ENCODE data around the gene LHFPL5.
A peak's percentile ranks its signal among the peaks of the same experiment; 100 is the strongest.

LHFPL5 gene

GRCh38 chr6:35794536-35795452, 10.4 kb upstream of the LHFPL5 start:
- DNase-seq: no peak

GRCh38 chr6:35795453-35796071, 9.6 kb upstream of the LHFPL5 start:
- DNase-seq: no peak

DNA sequence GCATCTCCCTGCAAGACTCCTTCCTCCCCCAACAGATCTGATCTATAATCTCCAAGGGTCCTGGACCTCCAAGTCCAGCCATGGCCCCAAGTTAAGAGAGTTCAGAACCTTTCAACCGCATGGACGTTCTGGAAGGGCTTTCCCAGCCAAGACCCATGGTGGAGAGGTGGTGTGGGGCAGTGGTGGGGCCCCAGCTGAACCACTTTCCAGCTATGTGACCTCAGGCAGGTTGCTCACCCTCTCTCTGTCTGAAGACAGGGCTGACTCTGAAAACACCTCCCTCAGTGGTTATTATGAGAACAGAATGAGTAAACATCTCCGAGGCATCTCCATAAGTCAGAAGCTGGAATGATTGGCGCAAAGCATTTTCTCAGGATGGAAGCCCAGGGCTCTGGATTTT, 8.9 kb upstream of the LHFPL5 start:
- no peak for DNase-seq

- DNase-seq: no peak
These were observed 7.2 kb upstream of the LHFPL5 start for GRCh38 chr6:35797837-35798526.

DNA sequence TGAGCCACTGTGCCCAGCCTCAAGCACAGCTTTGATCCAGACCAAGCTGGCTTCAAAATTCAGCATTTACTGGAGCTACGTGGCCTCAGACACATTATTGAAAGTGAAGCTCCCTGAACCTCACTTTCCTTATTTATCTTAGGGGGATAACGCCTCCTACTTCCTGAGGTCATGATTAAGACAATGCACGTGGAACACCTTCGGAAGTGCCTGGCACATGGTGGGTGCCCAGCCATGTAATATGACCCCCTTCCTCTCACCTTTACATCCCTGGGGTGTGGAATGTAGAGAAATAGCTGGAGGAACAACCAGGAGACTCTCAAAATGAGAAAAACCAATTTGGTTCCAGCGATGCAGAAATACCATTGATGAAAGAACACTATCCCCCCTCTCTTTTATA, 6.4 kb upstream of the LHFPL5 start:
- no peak for DNase-seq

DNA sequence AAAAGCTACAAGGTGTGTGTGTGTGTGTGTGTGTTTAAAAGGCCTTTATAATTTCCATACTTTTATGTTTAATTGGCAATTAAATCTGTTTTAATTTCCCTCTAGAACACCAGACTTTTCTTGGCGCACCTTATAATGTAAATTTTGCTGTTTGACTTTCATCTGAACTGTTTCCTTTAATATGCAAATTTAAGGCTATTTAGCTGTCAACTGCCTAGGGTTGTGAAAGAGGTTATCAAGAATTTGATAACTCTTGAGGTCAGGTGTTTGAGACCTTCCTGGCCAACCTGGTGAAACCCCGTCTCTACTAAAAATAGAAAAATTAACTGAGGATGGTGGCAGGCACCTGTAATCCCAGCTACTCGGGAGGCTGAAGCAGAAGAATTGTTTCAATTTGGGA, 4.0 kb upstream of the LHFPL5 start:
- no peak for DNase-seq

GRCh38 chr6:35808688-35809087, 3.5 kb downstream of the LHFPL5 start:
- no peak for DNase-seq

GRCh38 chr6:35809809-35810208, 4.7 kb downstream of the LHFPL5 start:
- DNase-seq: no peak

DNA sequence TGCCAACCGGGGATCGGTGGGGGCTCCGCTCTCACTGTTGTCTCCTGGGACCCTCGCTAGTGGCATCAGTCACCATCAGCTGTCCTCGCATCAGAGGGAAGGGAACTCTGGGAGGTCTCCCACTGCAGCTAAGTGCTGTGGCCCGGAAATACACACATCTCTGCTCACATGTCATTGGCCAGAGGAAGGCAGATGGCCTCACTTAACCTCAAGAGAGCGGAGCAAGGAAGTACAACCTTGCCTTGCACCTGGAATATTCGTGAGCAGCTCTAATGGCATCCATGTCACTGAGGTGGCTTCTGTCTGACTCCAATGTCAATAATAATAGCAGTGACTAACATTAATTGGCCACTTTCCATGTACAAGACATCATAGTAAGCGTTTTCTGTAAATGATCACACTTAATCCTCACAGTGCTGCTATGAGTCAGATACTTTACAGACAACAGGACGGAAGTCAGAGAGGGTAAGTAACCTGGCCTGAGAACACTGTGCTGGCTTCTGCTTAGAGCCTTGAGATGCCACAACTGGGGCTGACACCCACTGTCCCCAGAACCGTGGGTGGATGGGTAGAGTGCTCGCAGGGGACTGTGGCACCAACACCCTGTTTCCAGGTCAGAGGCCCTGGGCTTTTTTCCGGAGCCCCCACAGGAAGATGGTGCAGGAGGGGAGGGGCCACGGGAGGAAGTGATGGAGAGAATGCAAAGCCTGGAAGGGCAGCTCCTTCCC, 6.0 kb downstream of the LHFPL5 start:
- DNase-seq: no peak

DNA sequence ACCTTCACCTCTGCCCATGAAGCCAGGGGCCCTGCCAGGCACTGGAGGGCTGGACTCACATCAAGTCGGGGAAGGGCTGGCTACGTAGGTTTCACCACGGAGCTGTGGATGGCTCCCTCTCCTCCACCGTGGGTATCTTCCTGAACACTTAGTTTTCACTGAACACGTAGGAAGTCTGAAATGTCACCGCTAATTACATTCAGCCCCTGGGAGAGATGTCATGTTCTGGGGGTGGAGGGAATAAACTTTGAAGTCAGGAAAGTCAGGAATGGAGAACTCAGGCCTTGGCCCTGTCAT, 6.5 kb downstream of the LHFPL5 start:
- DNase-seq: no peak

GRCh38 chr6:35817515-35817914, 12.4 kb downstream of the LHFPL5 start:
- no peak for DNase-seq

GRCh38 chr6:35823601-35824000, 18.4 kb downstream of the LHFPL5 start:
- DNase-seq: no peak

DNA sequence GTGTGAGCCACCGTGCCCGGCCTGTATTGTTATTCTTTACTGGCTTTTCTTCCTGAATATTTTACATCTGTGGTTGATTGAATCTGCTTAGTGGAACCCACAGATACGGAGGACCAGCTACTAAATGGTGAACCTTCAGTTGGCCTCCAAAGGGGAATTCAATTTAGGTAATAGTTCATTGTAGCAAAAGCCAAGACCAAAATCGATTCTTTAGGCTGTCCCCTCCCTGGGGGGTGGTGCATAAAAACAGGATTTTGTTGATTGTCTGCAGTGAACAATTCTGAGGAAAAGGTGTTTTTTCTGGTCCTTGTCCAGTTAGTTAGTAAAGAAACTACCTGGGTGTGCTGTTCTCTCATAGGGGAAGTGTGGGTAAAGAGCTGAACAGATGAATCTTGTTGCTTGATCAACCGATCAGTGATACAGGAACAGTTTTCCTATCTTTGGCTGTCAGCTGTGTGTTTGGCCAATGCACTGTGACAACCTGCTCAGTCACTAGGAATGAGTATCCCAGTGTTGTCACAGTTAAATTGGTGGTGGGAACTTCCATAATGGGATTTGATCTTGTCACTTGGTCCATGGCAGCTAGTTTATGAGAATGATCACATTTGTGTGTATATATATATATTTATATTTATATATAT, 19.5 kb downstream of the LHFPL5 start:
- no peak for DNase-seq

DNA sequence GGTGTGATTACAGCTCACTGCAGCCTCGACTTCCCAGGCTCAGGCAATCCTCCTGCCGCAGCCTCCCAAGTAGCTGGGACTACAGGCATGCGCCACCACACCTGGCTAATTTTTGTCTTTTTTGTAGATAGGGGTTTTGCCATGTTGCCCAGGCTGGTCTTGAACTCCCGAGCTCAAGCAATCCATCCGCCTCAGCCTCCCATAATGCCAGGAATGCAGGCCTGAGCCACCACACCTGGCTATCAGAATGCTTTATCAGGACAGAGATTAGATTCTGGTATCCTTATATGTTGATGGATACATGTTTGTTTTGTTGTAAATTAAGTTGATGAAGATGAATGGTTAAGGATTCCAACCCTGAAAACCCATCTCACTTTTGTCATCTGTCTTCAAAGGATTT, 24.2 kb downstream of the LHFPL5 start:
- DNase-seq: no peak

DNA sequence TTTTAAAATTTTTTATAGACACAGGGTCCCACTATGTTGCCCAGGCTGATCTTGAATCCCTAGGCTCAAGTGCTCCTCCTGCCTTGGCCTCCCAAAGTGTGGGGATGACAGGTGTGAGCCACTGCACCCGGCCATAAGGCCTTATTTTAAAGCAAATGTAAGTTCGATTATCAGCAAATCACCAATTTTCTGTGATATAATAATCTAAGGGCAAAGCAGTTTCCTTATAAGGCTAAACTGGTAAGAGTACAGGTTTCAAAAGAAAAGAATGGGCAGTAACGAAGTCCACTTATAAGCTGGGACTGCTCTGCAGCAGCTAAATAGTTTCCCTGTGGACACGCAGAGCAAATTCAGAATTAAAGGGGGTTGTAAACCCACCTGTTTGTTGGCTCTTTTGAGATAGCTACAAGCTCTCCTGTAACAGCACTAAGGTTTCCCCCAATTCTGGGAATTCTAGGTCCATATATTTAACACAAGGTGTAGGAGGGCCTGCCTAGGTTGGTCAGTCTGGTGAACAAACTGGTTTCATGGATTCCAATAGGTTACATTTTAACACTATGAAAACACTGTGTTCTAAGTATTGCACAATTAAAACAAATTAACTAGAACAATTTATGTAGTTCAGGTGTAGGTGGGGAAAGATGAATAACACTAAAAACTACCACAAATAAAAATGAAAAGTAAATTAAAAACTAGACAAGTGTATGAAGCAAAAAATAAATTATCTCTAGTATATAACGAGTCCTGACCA, 26.3 kb downstream of the LHFPL5 start:
- DNase-seq: no peak

DNA sequence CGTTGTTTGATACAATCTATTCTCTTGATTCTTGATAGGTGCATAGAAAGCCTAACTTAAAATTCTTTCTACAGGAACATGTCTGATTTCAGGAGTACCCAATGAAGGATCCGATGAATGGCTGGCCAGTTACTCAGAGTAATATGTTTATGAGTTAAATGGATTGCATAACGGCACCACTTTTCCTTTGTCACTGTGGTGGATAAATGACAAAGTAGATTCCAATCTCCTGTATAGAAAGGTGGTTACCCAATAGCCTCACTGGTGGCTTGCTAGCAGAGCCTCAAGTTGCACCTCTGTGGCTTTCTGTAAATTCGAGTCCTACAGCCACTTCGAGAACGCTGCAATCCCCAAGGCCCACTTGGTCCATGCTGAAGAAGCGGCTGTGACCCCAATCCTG, 28.4 kb downstream of the LHFPL5 start:
- peak; percentile 91 for DNase-seq

DNA sequence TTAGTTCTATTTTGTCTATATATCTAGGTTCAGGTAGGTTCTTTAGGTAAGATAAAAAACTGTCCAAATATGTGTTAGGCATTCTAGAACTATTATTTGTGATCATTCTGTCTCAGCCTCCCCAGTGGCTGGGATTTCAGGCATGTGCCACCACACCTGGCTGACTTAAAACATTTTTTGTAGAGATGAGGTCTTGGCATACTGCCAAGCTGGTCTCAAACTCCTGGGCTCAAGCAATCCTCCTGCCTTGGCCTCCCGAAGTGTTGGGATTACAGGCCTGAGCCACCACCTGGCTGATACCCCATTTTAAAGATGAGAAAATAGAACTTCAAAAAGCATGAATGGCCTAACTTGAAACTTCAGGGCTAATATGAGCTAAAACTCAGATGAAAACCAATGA, 33.9 kb downstream of the LHFPL5 start:
- DNase-seq: no peak

- no peak for DNase-seq
These were observed 37.2 kb downstream of the LHFPL5 start for GRCh38 chr6:35842381-35842780.

DNA sequence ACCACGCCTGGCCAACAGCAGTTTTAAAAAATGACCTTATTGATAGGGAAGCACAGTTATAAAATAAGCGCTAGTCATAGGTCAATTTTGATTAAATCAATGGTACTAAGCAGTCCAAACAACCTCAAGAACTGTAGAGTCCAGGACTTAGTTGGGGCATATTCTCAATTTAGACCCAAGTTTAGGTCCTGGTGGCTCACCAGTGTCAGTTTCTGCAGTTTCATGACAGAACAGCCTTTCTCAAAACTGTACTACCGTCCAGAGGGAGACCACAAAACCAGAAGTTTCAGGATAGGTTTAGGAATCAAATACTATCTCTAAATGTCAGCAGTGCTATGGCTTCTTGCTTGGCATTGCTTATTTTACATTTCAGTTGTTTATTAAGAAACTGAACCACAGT, 39.1 kb downstream of the LHFPL5 start:
- no peak for DNase-seq

GRCh38 chr6:35850208-35850607, 45.1 kb downstream of the LHFPL5 start:
- DNase-seq: peak; percentile 54

GRCh38 chr6:35852994-35853393, 47.8 kb downstream of the LHFPL5 start:
- DNase-seq: no peak

GRCh38 chr6:35856250-35856649, 51.1 kb downstream of the LHFPL5 start:
- no peak for DNase-seq

Data from GF-D8 (cell line).